Stimulated activated memory B cell treated with anti-CD40 and anti-IgM and Interleukin-4, amounts not matched to agents 10 μg/mL and 1 μg/mL and 100 μg/mL, for 72 hours (primary cell): ENCODE results near the gene SF1.

Experiments used
- ATAC-seq: fragments of 150-1000 bp; cut with Tn5 transposase; 2 replicates; pipeline ENCODE4 v1.10.0; 2021
- H3K27ac Mint-ChIP-seq: one replicate; pipeline ENCODE4 v1.8.0; 2022; ENCODE audit warnings: mild to moderate bottlenecking, mixed read lengths
- H3K27me3 Mint-ChIP-seq: one replicate; pipeline ENCODE4 v1.8.0; 2022; ENCODE audit warnings: mixed read lengths
- H3K36me3 Mint-ChIP-seq: one replicate; pipeline ENCODE4 v1.8.0; 2022; ENCODE audit warnings: mixed read lengths
- H3K4me1 Mint-ChIP-seq: one replicate; pipeline ENCODE4 v1.8.0; 2022; ENCODE audit warnings: mixed read lengths
- H3K4me3 Mint-ChIP-seq: one replicate; pipeline ENCODE4 v1.8.0; 2022; ENCODE audit warnings: mild to moderate bottlenecking, moderate library complexity, mixed read lengths
- H3K9me3 Mint-ChIP-seq: one replicate; pipeline ENCODE4 v1.8.0; 2022; ENCODE audit warnings: mixed read lengths

Gene SF1

GRCh38 chr11:64723907-64724862 is 54.2 kb downstream of the SF1 start:
- H3K36me3 Mint-ChIP-seq, result peaks cover 7% of the 10 kb centered on the region
- ATAC-seq, result peak; percentile 63
- peaks cover 29% of the 10 kb centered on the region for H3K4me1 Mint-ChIP-seq
- peak overlapping the region; percentile 81 for H3K4me3 Mint-ChIP-seq
- peak overlapping the region; percentile 80 for H3K27ac Mint-ChIP-seq
- H3K27me3 Mint-ChIP-seq, result peaks cover 32% of the 10 kb centered on the region
- no peaks in the 10 kb centered on the region for H3K9me3 Mint-ChIP-seq

- peak within 1 kb of the TSS; percentile 81 for H3K4me3 Mint-ChIP-seq
- peak within 1 kb of the TSS; percentile 80 for H3K27ac Mint-ChIP-seq
- ATAC-seq, result peak; percentile 94
Measured at GRCh38 chr11:64723117-64723906, 55.0 kb downstream of the SF1 start, which contains the start of gene NRXN2. Gene NRXN2 (minus strand): TSS chr11:64723197. CDS start chr11:64713699, 9,498 bp downstream.

GRCh38 chr11:64722141-64723065 is 55.9 kb downstream of the SF1 start:
- Mint-ChIP-seq H3K27me3 (peaks cover 47% of the 10 kb centered on the region), H3K9me3 (no peaks in the 10 kb centered on the region), H3K36me3 (no peaks in the 10 kb centered on the region), H3K4me1 (peaks cover 29% of the 10 kb centered on the region), H3K4me3 (peak overlapping the region; percentile 25), H3K27ac (peak overlapping the region; percentile 11)
- ATAC-seq, result no peak

More at GRCh38 chr11:64723117-64723906, 55.0 kb downstream of the SF1 start, which contains the start of gene NRXN2:
- Mint-ChIP-seq H3K4me1 (peaks cover 29% of the 10 kb centered on the region), H3K36me3 (no peaks in the 10 kb centered on the region), H3K9me3 (no peaks in the 10 kb centered on the region), H3K27me3 (peaks cover 38% of the 10 kb centered on the region)

- Mint-ChIP-seq H3K4me3 (no peak overlapping the region), H3K27ac (no peak overlapping the region), H3K9me3 (no peaks in the 10 kb centered on the region), H3K4me1 (peaks cover 32% of the 10 kb centered on the region), H3K27me3 (peaks cover 58% of the 10 kb centered on the region), H3K36me3 (no peaks in the 10 kb centered on the region)
- no peak for ATAC-seq
Measured at GRCh38 chr11:64721359-64721699, 57.0 kb downstream of the SF1 start.

- ATAC-seq, result no peak
- Mint-ChIP-seq H3K4me3 (no peak overlapping the region), H3K4me1 (peaks cover 36% of the 10 kb centered on the region), H3K27me3 (peaks cover 63% of the 10 kb centered on the region), H3K27ac (no peak overlapping the region), H3K9me3 (no peaks in the 10 kb centered on the region), H3K36me3 (no peaks in the 10 kb centered on the region)
Measured at GRCh38 chr11:64720640-64721358, 57.5 kb downstream of the SF1 start.

- no peak overlapping the region for H3K27ac Mint-ChIP-seq
- H3K4me3 Mint-ChIP-seq, result no peak overlapping the region
- peaks cover 37% of the 10 kb centered on the region for H3K4me1 Mint-ChIP-seq
- H3K27me3 Mint-ChIP-seq, result peaks cover 70% of the 10 kb centered on the region
- H3K9me3 Mint-ChIP-seq, result no peaks in the 10 kb centered on the region
- no peak for ATAC-seq
- H3K36me3 Mint-ChIP-seq, result no peaks in the 10 kb centered on the region
Measured at GRCh38 chr11:64720167-64720566, 58.2 kb downstream of the SF1 start.

- Mint-ChIP-seq H3K4me1 (peaks cover 37% of the 10 kb centered on the region), H3K27me3 (peaks cover 77% of the 10 kb centered on the region), H3K36me3 (no peaks in the 10 kb centered on the region), H3K4me3 (no peak overlapping the region), H3K27ac (no peak overlapping the region), H3K9me3 (no peaks in the 10 kb centered on the region)
- ATAC-seq, result no peak
Measured at GRCh38 chr11:64719406-64719805, 58.9 kb downstream of the SF1 start.

- Mint-ChIP-seq H3K27me3 (peaks cover 84% of the 10 kb centered on the region), H3K4me1 (peaks cover 37% of the 10 kb centered on the region), H3K36me3 (no peaks in the 10 kb centered on the region), H3K27ac (no peak overlapping the region), H3K4me3 (no peak overlapping the region), H3K9me3 (no peaks in the 10 kb centered on the region)
- no peak for ATAC-seq
Measured at GRCh38 chr11:64718780-64719124, 59.6 kb downstream of the SF1 start.

GRCh38 chr11:64718084-64718779 is 60.1 kb downstream of the SF1 start:
- no peak overlapping the region for H3K27ac Mint-ChIP-seq
- ATAC-seq, result no peak
- no peaks in the 10 kb centered on the region for H3K36me3 Mint-ChIP-seq
- peaks cover 86% of the 10 kb centered on the region for H3K27me3 Mint-ChIP-seq
- peaks cover 33% of the 10 kb centered on the region for H3K4me1 Mint-ChIP-seq
- H3K4me3 Mint-ChIP-seq, result no peak overlapping the region
- H3K9me3 Mint-ChIP-seq, result no peaks in the 10 kb centered on the region

GRCh38 chr11:64717268-64717578 is 61.1 kb downstream of the SF1 start:
- Mint-ChIP-seq H3K4me3 (no peak overlapping the region), H3K36me3 (no peaks in the 10 kb centered on the region), H3K9me3 (no peaks in the 10 kb centered on the region), H3K27me3 (peaks cover 84% of the 10 kb centered on the region), H3K4me1 (peaks cover 32% of the 10 kb centered on the region), H3K27ac (no peak overlapping the region)
- no peak for ATAC-seq

GRCh38 chr11:64716473-64717267 is 61.7 kb downstream of the SF1 start:
- peaks cover 35% of the 10 kb centered on the region for H3K4me1 Mint-ChIP-seq
- H3K9me3 Mint-ChIP-seq, result no peaks in the 10 kb centered on the region
- no peak overlapping the region for H3K4me3 Mint-ChIP-seq
- no peak for ATAC-seq
- H3K27ac Mint-ChIP-seq, result no peak overlapping the region
- H3K36me3 Mint-ChIP-seq, result no peaks in the 10 kb centered on the region
- peaks cover 85% of the 10 kb centered on the region for H3K27me3 Mint-ChIP-seq

- no peaks in the 10 kb centered on the region for H3K9me3 Mint-ChIP-seq
- H3K27ac Mint-ChIP-seq, result no peak overlapping the region
- ATAC-seq, result no peak
- H3K4me1 Mint-ChIP-seq, result peaks cover 40% of the 10 kb centered on the region
- peaks cover 88% of the 10 kb centered on the region for H3K27me3 Mint-ChIP-seq
- H3K36me3 Mint-ChIP-seq, result no peaks in the 10 kb centered on the region
- H3K4me3 Mint-ChIP-seq, result no peak overlapping the region
Measured at GRCh38 chr11:64715756-64716472, 62.4 kb downstream of the SF1 start.

- Mint-ChIP-seq H3K9me3 (no peaks in the 10 kb centered on the region), H3K36me3 (no peaks in the 10 kb centered on the region), H3K4me1 (peaks cover 43% of the 10 kb centered on the region), H3K27me3 (peaks cover 88% of the 10 kb centered on the region), H3K4me3 (no peak overlapping the region), H3K27ac (no peak overlapping the region)
- ATAC-seq, result no peak
Measured at GRCh38 chr11:64715110-64715509, 63.2 kb downstream of the SF1 start.
